Measurements from ENCODE around the gene RAPGEF2.

GRCh38 chr4:159248384-159249178 lies 145.7 kb downstream of the RAPGEF2 start:
- TF ChIP-seq, protein P1, sequence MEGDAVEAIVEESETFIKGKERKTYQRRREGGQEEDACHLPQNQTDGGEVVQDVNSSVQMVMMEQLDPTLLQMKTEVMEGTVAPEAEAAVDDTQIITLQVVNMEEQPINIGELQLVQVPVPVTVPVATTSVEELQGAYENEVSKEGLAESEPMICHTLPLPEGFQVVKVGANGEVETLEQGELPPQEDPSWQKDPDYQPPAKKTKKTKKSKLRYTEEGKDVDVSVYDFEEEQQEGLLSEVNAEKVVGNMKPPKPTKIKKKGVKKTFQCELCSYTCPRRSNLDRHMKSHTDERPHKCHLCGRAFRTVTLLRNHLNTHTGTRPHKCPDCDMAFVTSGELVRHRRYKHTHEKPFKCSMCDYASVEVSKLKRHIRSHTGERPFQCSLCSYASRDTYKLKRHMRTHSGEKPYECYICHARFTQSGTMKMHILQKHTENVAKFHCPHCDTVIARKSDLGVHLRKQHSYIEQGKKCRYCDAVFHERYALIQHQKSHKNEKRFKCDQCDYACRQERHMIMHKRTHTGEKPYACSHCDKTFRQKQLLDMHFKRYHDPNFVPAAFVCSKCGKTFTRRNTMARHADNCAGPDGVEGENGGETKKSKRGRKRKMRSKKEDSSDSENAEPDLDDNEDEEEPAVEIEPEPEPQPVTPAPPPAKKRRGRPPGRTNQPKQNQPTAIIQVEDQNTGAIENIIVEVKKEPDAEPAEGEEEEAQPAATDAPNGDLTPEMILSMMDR (optimal IDR thresholded peaks at IDR 0.05 in 1 of 3, IDR thresholded peaks at IDR 0.05 in 1 of 3, conservative IDR thresholded peaks at IDR 0.05 in 1 of 3; ENCODE audit: extremely low read depth in 1 of 3, insufficient read depth in 2 of 3, low read length in 3 of 3), result no peak
- TF ChIP-seq EZH2 (IDR thresholded peaks at IDR 0.05; ENCODE audit: low read length), result no peak

All from keratinocyte (primary cell).